HCT116 (cell line): ENCODE measurements around the gene CYSRT1. TPM values are rescaled to one million over a fixed set of nuclear protein-coding genes. Genes with fewer than 3 reads are reported as not detected.

ENCODE experiments used
- ATAC-seq: fragments of 200-7000 bp; cut with Tn5 transposase; 2 replicates; pipeline ENCODE4 v1.9.1; 2020; ENCODE audit warnings: mild to moderate bottlenecking, moderate library complexity
- BruUV-seq: library from RNA; stranded (reverse); fragments of 400-500 nt; replicated peaks from 2 replicates; lab custom pipeline; 2021; lab: Mats Ljungman, UMichigan
- CTCF ChIA-PET: fragments of 300-600 bp; sonication (Branson Sonifier 250); formaldehyde crosslinking; loops from one replicate; lab custom pipeline; 2021; ENCODE audit warnings: antibody characterized with exemption; lab: Charles Lee
- POLR2A ChIA-PET: fragments of 300-600, 350-600 bp; sonication (Branson Sonifier 250); formaldehyde crosslinking; loops from one replicate; lab custom pipeline; 2021; ENCODE audit warnings: antibody characterized with exemption; lab: Charles Lee
- RAD21 ChIA-PET, 2 experiments: fragments of 300-600 bp; sonication (Branson Sonifier 250); formaldehyde crosslinking; loops; one replicate each; lab custom pipeline; 2023; ENCODE audit warnings: low total read pairs in 2 of 2; ENCODE audit not compliant: uncharacterized antibody in 2 of 2, unreplicated experiment in 2 of 2, low non-redundant PET in 1 of 2; lab: Charles Lee
- DNase-seq: peaks from one replicate; pipeline ENCODE4 v3.0.0-alpha.2; 2010; ENCODE audit warnings: low read depth, low spot score
- H2AFZ ChIP-seq: fragments of 200-600 bp; shearing (Covaris generic), sonication (generic); 2 replicates; pipeline ENCODE4 v1.6.1; 2017; ENCODE audit warnings: low read depth, mixed run types, mixed read lengths, antibody characterized with exemption, low read length; ENCODE audit not compliant: poor library complexity, severe bottlenecking
- H3K27ac ChIP-seq: 2 replicates; pipeline ENCODE4 v1.5.1; 2012; ENCODE audit warnings: low read depth, low read length
- H3K27me3 ChIP-seq: fragments of 200-600 bp; sonication (generic); 2 replicates; pipeline ENCODE4 v1.6.1; 2016; ENCODE audit warnings: mixed run types, low read length, mixed read lengths; ENCODE audit not compliant: insufficient read depth
- H3K36me3 ChIP-seq, 2 experiments: fragments of 200-500 bp in 1 of 2; fragments of 200-600 bp in 1 of 2; sonication (Bioruptor generic) in 1 of 2; sonication (generic) in 1 of 2; 2 replicates each; pipeline versions ENCODE4 v1.5.1 to v1.6.1; 2014 to 2016; ENCODE audit warnings: low read length in 2 of 2, inconsistent platforms in 1 of 2, mixed read lengths in 1 of 2, mixed run types in 1 of 2; ENCODE audit not compliant: insufficient read depth in 2 of 2, control insufficient read depth in 1 of 2
- H3K4me1 ChIP-seq, 2 experiments: fragments of 200-600 bp in 1 of 2; sonication (generic) in 1 of 2; 2 replicates each; pipeline versions ENCODE4 v1.5.1 to v1.6.1; 2012 to 2017; ENCODE audit warnings: low read length in 2 of 2, inconsistent platforms in 1 of 2, mild to moderate bottlenecking in 1 of 2, mixed read lengths in 1 of 2, mixed run types in 1 of 2, moderate library complexity in 1 of 2; ENCODE audit not compliant: insufficient read depth in 2 of 2, control insufficient read depth in 1 of 2
- H3K4me2 ChIP-seq: fragments of 200-600 bp; sonication (generic); 2 replicates; pipeline ENCODE4 v1.6.1; 2017; ENCODE audit warnings: mixed run types, low read length, mixed read lengths
- H3K4me3 ChIP-seq, 2 experiments: fragments of 200-600 bp in 1 of 2; sonication (generic) in 1 of 2; replicated peaks in 1 of 2; 2 replicates each; pipeline ENCODE4 v1.5.1; 2011 to 2016; ENCODE audit warnings: low read length in 2 of 2, control low read depth in 1 of 2, low read depth in 1 of 2, mild to moderate bottlenecking in 1 of 2, mixed read lengths in 1 of 2, mixed run types in 1 of 2
- H3K79me2 ChIP-seq: fragments of 200-600 bp; sonication (generic); 2 replicates; pipeline ENCODE4 v1.6.1; 2017; ENCODE audit warnings: mild to moderate bottlenecking, mixed run types, low read length, moderate library complexity, mixed read lengths; ENCODE audit not compliant: insufficient read depth
- H3K9ac ChIP-seq: fragments of 200-600 bp; sonication (generic); 2 replicates; pipeline ENCODE4 v1.6.1; 2016; ENCODE audit warnings: low read length, mixed read lengths
- H3K9me2 ChIP-seq: fragments of 200-600 bp; sonication (generic), shearing (Covaris generic); 2 replicates; pipeline ENCODE4 v1.6.1; 2017; ENCODE audit warnings: mixed run types, mild to moderate bottlenecking, moderate library complexity; ENCODE audit not compliant: insufficient read depth
- H3K9me3 ChIP-seq, 2 experiments: fragments of 200-500 bp in 1 of 2; fragments of 200-600 bp in 1 of 2; sonication (Bioruptor generic) in 1 of 2; sonication (generic) in 1 of 2; 2 replicates each; pipeline ENCODE4 v1.6.1; 2014 to 2017; ENCODE audit warnings: low read length in 2 of 2, mixed read lengths in 2 of 2, inconsistent platforms in 1 of 2, low read depth in 1 of 2, mild to moderate bottlenecking in 1 of 2, mixed run types in 1 of 2, moderate library complexity in 1 of 2; ENCODE audit not compliant: control insufficient read depth in 1 of 2, insufficient read depth in 1 of 2
- H4K20me1 ChIP-seq: fragments of 200-600 bp; sonication (generic), shearing (Covaris generic); 2 replicates; pipeline ENCODE4 v1.6.1; 2017; ENCODE audit warnings: mixed run types, mild to moderate bottlenecking, moderate library complexity; ENCODE audit not compliant: insufficient read depth
- CEBPB ChIP-seq: IDR thresholded peaks from 2 replicates; pipeline ENCODE4 v1.6.1; 2012; ENCODE audit warnings: low read depth
- EGR1 ChIP-seq: IDR thresholded peaks from 2 replicates; pipeline ENCODE4 v1.6.1; 2012; ENCODE audit warnings: low read depth
- EZH2 ChIP-seq: fragments of 200-600 bp; sonication (generic); IDR thresholded peaks from 2 replicates; pipeline ENCODE4 v1.6.1; 2017; ENCODE audit warnings: antibody characterized with exemption, mixed run types
- FOSL1 ChIP-seq: IDR thresholded peaks from 2 replicates; pipeline ENCODE4 v1.6.1; 2012; ENCODE audit warnings: low read depth
- JUND ChIP-seq: IDR thresholded peaks from 2 replicates; pipeline ENCODE4 v1.6.1; 2012
- POLR2A ChIP-seq: IDR thresholded peaks from 2 replicates; pipeline ENCODE4 v1.7.0; 2011; ENCODE audit warnings: borderline replicate concordance; ENCODE audit not compliant: insufficient read depth, insufficient read length; ENCODE audit errors: extremely low read depth
- RAD21 ChIP-seq: IDR thresholded peaks from 2 replicates; pipeline ENCODE4 v1.6.1; 2012; ENCODE audit warnings: low read depth, mild to moderate bottlenecking
- SRF ChIP-seq: IDR thresholded peaks from 2 replicates; pipeline ENCODE4 v1.6.1; 2012; ENCODE audit warnings: low read depth
- TCF7L2 ChIP-seq: IDR thresholded peaks from 2 replicates; pipeline ENCODE4 v1.7.0; 2011; ENCODE audit warnings: borderline replicate concordance, inconsistent platforms; ENCODE audit not compliant: insufficient read depth, insufficient read length; ENCODE audit errors: extremely low read depth
- YY1 ChIP-seq: IDR thresholded peaks from 2 replicates; pipeline ENCODE4 v1.6.1; 2011; ENCODE audit warnings: low read length, low read depth, moderate library complexity, mild to moderate bottlenecking; ENCODE audit not compliant: insufficient replicate concordance; ENCODE audit errors: extremely low read depth
- ZFX ChIP-seq: fragments of 450-650 bp; IDR thresholded peaks from 2 replicates; pipeline ENCODE4 v1.6.1; 2017
- intact Hi-C: fragments of 100-400 bp; cut with micrococcal nuclease; formaldehyde crosslinking; loops from 2 replicates; pipeline ENCODE4 v1.10.0; 2022
- total RNA-seq: library from RNA; stranded (reverse); gene quantifications from one replicate; pipeline ENCODE4 v1.2.1, GENCODE V29; 2021; ENCODE audit not compliant: unreplicated experiment
- TF ChIP-seq, protein P1 (sequence below): IDR thresholded peaks from 2 replicates; pipeline ENCODE4 v1.6.1; 2012; ENCODE audit warnings: low read depth
- TF ChIP-seq, protein P2 (sequence below): IDR thresholded peaks from 2 replicates; pipeline ENCODE4 v1.6.1; 2011; ENCODE audit warnings: mild to moderate bottlenecking, low read length, moderate library complexity; ENCODE audit not compliant: insufficient replicate concordance; ENCODE audit errors: extremely low read depth
- TF ChIP-seq, protein P3 (sequence below): IDR thresholded peaks from 2 replicates; pipeline ENCODE4 v1.6.1; 2012

CYSRT1 gene
- total RNA-seq, 1 experiment from 2014 or later, result 4.3 TPM

DNA sequence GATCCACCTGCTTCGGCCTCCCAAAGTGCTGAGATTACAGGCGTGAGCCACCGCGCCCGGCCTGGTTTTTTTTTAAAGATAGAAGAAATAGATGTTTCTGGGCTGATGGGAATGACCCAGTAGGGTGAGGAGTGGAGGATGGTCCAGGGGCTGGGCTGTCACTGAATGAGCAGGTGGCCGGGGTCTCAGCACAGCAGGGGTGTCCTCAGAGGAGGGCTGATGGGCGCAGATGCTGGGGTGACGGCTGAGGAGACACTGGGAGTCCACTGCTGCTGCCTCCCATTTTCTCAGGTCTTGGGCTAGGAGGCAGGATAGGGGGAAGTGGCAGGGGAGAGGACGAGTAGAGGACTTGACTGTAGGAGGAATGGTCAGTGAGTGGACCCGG is 50.2 kb downstream of the CYSRT1 start:
- ChIA-PET CTCF (interaction anchor here (1.1 to 1.3 kb wide), 2 partner anchors 12 to 38 kb away, joined by 3 to 4 read pairs; no protein-coding TSS in a partner anchor), POLR2A (interaction anchor here (1.4 kb wide), 1 partner anchor 32 kb away, joined by 3 read pairs; no protein-coding TSS in a partner anchor), RAD21 (no interaction called here)
- no peak overlapping the region for H3K4me2 ChIP-seq
- peaks cover 31 to 40% of the 10 kb centered on the region in 2 experiments for H3K4me1 ChIP-seq
- DNase-seq, result no peak
- H3K27me3 ChIP-seq, result no peaks in the 10 kb centered on the region
- peak overlapping the region; percentile 96; the same call in 1 of the 2 replicates for H3K27ac ChIP-seq
- no peak for TF ChIP-seq TCF7L2
- no peak for TF ChIP-seq ZFX
- no peak for TF ChIP-seq YY1
- no peak for TF ChIP-seq EGR1
- no peak for TF ChIP-seq EZH2
- TF ChIP-seq, protein P1, sequence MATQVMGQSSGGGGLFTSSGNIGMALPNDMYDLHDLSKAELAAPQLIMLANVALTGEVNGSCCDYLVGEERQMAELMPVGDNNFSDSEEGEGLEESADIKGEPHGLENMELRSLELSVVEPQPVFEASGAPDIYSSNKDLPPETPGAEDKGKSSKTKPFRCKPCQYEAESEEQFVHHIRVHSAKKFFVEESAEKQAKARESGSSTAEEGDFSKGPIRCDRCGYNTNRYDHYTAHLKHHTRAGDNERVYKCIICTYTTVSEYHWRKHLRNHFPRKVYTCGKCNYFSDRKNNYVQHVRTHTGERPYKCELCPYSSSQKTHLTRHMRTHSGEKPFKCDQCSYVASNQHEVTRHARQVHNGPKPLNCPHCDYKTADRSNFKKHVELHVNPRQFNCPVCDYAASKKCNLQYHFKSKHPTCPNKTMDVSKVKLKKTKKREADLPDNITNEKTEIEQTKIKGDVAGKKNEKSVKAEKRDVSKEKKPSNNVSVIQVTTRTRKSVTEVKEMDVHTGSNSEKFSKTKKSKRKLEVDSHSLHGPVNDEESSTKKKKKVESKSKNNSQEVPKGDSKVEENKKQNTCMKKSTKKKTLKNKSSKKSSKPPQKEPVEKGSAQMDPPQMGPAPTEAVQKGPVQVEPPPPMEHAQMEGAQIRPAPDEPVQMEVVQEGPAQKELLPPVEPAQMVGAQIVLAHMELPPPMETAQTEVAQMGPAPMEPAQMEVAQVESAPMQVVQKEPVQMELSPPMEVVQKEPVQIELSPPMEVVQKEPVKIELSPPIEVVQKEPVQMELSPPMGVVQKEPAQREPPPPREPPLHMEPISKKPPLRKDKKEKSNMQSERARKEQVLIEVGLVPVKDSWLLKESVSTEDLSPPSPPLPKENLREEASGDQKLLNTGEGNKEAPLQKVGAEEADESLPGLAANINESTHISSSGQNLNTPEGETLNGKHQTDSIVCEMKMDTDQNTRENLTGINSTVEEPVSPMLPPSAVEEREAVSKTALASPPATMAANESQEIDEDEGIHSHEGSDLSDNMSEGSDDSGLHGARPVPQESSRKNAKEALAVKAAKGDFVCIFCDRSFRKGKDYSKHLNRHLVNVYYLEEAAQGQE, result no peak
- TF ChIP-seq RAD21, result no peak
- TF ChIP-seq, protein P2, sequence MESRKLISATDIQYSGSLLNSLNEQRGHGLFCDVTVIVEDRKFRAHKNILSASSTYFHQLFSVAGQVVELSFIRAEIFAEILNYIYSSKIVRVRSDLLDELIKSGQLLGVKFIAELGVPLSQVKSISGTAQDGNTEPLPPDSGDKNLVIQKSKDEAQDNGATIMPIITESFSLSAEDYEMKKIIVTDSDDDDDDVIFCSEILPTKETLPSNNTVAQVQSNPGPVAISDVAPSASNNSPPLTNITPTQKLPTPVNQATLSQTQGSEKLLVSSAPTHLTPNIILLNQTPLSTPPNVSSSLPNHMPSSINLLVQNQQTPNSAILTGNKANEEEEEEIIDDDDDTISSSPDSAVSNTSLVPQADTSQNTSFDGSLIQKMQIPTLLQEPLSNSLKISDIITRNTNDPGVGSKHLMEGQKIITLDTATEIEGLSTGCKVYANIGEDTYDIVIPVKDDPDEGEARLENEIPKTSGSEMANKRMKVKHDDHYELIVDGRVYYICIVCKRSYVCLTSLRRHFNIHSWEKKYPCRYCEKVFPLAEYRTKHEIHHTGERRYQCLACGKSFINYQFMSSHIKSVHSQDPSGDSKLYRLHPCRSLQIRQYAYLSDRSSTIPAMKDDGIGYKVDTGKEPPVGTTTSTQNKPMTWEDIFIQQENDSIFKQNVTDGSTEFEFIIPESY, result no peak
- TF ChIP-seq POLR2A, result no peak
- TF ChIP-seq FOSL1, result no peak
- TF ChIP-seq, protein P3, sequence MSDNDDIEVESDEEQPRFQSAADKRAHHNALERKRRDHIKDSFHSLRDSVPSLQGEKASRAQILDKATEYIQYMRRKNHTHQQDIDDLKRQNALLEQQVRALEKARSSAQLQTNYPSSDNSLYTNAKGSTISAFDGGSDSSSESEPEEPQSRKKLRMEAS, result no peak
- TF ChIP-seq CEBPB, result no peak
- no peak for TF ChIP-seq JUND
- no peak for TF ChIP-seq SRF
- ATAC-seq, result no peak
- H3K9ac ChIP-seq, result no peak overlapping the region
- H4K20me1 ChIP-seq, result no peaks in the 10 kb centered on the region
- H3K9me3 ChIP-seq, result no peaks in the 10 kb centered on the region
- H3K79me2 ChIP-seq, result peaks cover 25% of the 10 kb centered on the region
- no peak overlapping the region for H3K4me3 ChIP-seq
- no TSS peak for BruUV-seq
- H3K36me3 ChIP-seq, result peaks cover 0 to 15% of the 10 kb centered on the region in 2 experiments; a peak in 2 of 4 replicates
- no peak overlapping the region for H2AFZ ChIP-seq
- no peaks in the 10 kb centered on the region for H3K9me2 ChIP-seq
- intact Hi-C loops, result no loop called here

Other genes with a start within 250 kb of the CYSRT1 start
- gene PTGDS, start 247.7 kb upstream of the CYSRT1 start, total RNA-seq, result 3.1 TPM
- gene LCNL1, start 242.2 kb upstream of the CYSRT1 start, total RNA-seq, result 0.44 TPM
- gene PAXX, start 232.8 kb upstream of the CYSRT1 start, total RNA-seq, result 89.0 TPM
- gene CLIC3, start 228.6 kb upstream of the CYSRT1 start, total RNA-seq, result 8.4 TPM
- gene ABCA2, start 196.9 kb upstream of the CYSRT1 start, total RNA-seq, result 114 TPM
- not detected for gene FUT7, start 193.1 kb upstream of the CYSRT1 start, total RNA-seq
- gene NPDC1, start 179.0 kb upstream of the CYSRT1 start, total RNA-seq, result 98.8 TPM
- 32.5 TPM for gene ENTPD2, start 171.1 kb upstream of the CYSRT1 start, total RNA-seq
- 71.7 TPM for gene SAPCD2, start 154.6 kb upstream of the CYSRT1 start, total RNA-seq
- 11.0 TPM for gene UAP1L1, start 147.7 kb upstream of the CYSRT1 start, total RNA-seq
- 50.9 TPM for gene MAN1B1, start 138.2 kb upstream of the CYSRT1 start, total RNA-seq
- gene DPP7, start 110.4 kb upstream of the CYSRT1 start, total RNA-seq, result 291 TPM
- 23.1 TPM for gene GRIN1, start 86.0 kb upstream of the CYSRT1 start, total RNA-seq
- 2.4 TPM for gene LRRC26, start 55.1 kb upstream of the CYSRT1 start, total RNA-seq
- not detected for gene TMEM210, start 53.1 kb upstream of the CYSRT1 start, total RNA-seq
- gene ANAPC2, start 36.6 kb upstream of the CYSRT1 start, total RNA-seq, result 75.5 TPM
- 84.7 TPM for gene SSNA1, start 36.5 kb upstream of the CYSRT1 start, total RNA-seq
- gene TPRN, start 24.4 kb upstream of the CYSRT1 start, total RNA-seq, result 24.9 TPM
- gene TMEM203, start 19.5 kb upstream of the CYSRT1 start, total RNA-seq, result 45.0 TPM
- gene NDOR1, start 19.5 kb upstream of the CYSRT1 start, total RNA-seq, result 28.4 TPM
- gene RNF208, start 2.9 kb upstream of the CYSRT1 start, total RNA-seq, result 26.1 TPM
- 0.30 TPM for gene RNF224, start 2.3 kb downstream of the CYSRT1 start, total RNA-seq
- 0.15 TPM for gene SLC34A3, start 5.7 kb downstream of the CYSRT1 start, total RNA-seq
- 502 TPM for gene TUBB4B, start 16.1 kb downstream of the CYSRT1 start, total RNA-seq
- gene STPG3, start 26.1 kb downstream of the CYSRT1 start, total RNA-seq, result not detected
- 86.4 TPM for gene NELFB, start 30.2 kb downstream of the CYSRT1 start, total RNA-seq
- 34.0 TPM for gene TOR4A, start 52.6 kb downstream of the CYSRT1 start, total RNA-seq
- gene NRARP, start 77.1 kb downstream of the CYSRT1 start, total RNA-seq, result 22.2 TPM
- 25.4 TPM for gene EXD3, start 198.0 kb downstream of the CYSRT1 start, total RNA-seq
- 13.2 TPM for gene NOXA1, start 198.2 kb downstream of the CYSRT1 start, total RNA-seq
- gene ENTPD8, start 216.2 kb downstream of the CYSRT1 start, total RNA-seq, result 1.7 TPM
- gene NSMF, start 234.2 kb downstream of the CYSRT1 start, total RNA-seq, result 81.9 TPM